GM18499 (cell line): ENCODE measurements around the gene MUCL3.
"Not testable (repeated sequence)": the region's sequence is repeated elsewhere in the genome, so short reads cannot be mapped to it uniquely, and the experiment has no call there.

ENCODE experiments used
- ATAC-seq: cut with Tn5 transposase; IDR thresholded peaks from one replicate; pipeline ENCODE4 v1.9.1; 2021; ENCODE audit warnings: moderate number of reproducible peaks; ENCODE audit not compliant: insufficient read depth, unreplicated experiment

Gene MUCL3

DNA sequence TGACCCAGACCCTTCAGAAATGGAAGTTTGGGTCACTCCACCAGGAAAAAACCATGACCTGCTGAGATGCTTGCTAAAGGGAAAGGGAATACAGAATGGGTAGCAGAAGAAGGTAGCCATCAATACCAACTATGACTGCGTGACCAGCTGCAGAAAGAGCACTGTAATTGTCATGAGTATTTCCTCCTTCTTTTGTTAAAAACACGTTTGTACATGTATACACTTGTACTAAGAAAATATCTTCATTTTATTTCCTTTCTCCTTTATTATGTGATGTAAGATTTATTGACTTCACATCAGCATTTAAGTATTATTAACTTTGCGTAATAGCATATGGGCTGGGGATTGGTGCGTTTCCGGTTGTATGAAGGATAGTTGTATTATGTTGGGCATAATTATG, 30.2 kb downstream of the MUCL3 start:
- ATAC-seq, result no peak

GRCh38 chr6:30972816-30973215, 32.0 kb downstream of the MUCL3 start:
- no peak for ATAC-seq

DNA sequence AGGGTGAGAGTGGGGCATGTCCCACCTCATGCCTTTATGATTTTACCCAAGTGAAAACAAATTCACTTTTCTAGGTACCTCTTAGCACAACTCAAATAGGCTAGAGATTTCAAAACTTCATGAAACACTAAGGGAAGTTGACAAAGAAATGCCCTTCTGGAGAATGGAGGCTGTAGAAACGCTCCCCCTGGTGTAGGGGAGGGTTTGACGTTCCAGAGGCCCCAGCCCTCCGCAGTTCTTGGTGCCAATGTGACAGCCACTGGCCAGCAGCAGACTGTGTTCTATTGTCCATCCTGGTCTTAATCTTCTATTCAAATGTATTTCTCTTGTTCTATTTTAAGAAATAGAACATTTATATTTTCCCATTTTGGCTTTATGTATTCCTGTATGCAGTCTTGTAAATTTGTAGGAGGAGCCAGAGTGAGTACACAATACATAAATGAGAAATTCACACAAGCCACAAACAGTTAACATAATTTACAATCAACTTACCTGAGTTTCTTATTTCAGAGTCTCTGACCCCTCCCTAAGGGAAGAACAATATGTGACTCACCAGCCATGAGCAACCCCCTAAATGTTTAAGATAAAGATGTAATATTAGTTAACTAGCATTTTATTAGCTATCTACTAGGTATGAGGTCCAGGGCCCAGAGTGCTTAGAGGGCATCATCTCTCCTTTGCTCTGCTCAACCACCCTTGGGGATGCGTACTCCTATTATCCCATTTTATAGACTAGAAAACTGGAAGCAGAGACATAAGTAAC, 33.9 kb downstream of the MUCL3 start:
- ATAC-seq, result no peak

GRCh38 chr6:30979141-30979540, 38.4 kb downstream of the MUCL3 start:
- no peak for ATAC-seq

DNA sequence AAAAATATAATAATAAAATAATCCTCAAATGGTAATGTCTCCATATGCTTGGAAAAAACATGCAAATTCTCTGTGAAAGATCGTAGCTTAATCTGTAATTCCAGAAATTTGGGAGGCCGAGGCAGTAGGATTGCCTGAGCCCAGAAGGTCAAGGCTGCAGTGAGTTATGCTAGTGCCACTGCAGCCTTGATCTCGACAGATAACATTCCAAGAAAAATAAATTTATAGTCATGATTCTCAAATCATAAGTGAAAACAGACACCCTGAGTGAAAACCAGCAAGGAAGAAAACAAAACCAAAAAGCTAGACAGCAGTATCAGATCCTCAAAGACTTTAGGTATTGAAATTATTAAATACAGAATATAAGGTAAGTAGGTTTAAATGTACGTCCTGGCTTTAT, 38.9 kb downstream of the MUCL3 start:
- no peak for ATAC-seq

- no peak for ATAC-seq
These were observed 41.4 kb downstream of the MUCL3 start for GRCh38 chr6:30981942-30982772.

GRCh38 chr6:30983439-30983838, 42.7 kb downstream of the MUCL3 start, which contains the start of gene MUC21:
MUC21 (plus strand) TSS chr6:30983718; CDS start chr6:30983959, 241 bp downstream.
- ATAC-seq, result no peak

GRCh38 chr6:30985490-30985889, 44.7 kb downstream of the MUCL3 start:
- ATAC-seq, result no peak

GRCh38 chr6:30987304-30987703, 46.5 kb downstream of the MUCL3 start:
- no peak for ATAC-seq

GRCh38 chr6:30988209-30988825, 47.5 kb downstream of the MUCL3 start:
- ATAC-seq, result no peak

GRCh38 chr6:30990422-30991086, 49.8 kb downstream of the MUCL3 start:
- ATAC-seq, result no peak

DNA sequence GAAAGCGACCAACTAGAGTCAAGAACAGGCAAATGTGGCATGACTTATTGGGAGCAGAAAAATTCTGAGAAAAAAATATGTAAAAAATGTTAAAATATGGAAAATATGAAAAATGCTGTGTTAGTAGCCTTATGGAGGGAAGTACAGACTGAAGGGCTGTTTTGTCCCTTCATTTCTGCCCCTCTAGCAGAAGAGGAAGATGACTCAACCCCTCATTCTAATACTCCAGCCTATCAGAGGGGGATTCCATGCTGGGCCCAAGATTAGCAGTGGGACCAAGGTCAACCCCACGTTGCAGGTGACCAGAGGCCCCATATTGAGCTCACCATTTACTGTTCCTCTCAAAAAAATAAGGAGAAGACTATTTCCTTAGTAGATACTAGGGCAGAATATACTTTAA, 51.1 kb downstream of the MUCL3 start:
- no peak for ATAC-seq

DNA sequence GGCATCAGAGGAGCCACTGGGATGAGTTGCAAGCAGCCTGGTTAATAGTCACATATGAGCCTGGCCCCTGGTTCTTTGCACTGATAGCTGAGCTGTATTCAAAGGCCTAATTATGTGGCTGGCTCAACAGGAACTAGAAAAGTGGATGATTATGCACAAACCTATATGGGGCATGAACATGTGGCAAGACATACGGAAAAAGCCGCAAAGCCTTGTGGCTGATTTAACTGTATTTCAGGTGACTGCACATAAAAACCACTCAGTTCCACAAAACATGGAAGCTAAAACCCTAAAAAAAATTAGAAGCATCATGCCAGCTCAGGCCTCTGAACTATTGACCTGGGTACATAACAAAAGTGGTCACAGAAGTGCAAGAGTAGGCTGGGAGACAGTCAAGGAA, 56.5 kb downstream of the MUCL3 start:
- no peak for ATAC-seq

- no peak for ATAC-seq
These were observed 58.0 kb downstream of the MUCL3 start for GRCh38 chr6:30998785-30999184.

DNA sequence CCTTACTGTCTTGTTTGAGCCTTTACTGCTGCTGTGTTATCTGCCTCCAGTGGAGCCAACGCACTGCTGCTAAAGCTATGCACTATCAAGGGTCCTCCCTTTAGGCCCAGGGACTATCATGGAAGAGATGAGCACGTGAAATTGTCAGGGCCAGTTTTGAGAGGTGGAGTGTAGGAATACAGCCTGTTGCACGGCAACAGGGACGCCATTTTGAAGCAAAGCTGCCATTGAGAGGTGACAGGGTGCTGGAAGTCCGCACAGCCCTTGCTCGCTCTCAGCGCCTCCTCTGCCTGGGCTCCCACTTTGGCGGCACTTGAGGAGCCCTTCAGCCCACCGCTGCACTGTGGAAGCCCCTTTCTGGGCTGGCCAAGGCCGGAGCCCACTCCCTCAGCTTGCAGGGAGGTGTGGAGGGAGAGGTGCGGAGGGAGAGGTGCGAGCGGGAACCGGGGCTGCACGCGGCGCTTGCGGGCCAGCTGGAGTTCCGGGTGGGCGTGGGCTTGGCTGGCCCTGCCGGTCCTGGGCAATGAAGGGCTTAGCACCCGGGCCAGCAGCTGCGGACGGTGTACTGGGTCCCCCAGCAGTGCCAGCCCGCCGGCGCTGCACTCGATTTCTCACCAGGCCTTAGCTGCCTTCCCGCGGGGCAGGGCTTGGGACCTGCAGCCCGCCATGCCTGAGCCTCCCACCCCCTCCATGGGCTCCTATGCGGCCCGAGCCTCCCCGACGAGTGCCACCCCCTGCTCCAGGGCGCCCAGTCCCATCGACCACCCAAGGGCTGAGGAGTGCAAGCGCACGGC, 59.5 kb downstream of the MUCL3 start:
- ATAC-seq, result not testable (repeated sequence)

DNA sequence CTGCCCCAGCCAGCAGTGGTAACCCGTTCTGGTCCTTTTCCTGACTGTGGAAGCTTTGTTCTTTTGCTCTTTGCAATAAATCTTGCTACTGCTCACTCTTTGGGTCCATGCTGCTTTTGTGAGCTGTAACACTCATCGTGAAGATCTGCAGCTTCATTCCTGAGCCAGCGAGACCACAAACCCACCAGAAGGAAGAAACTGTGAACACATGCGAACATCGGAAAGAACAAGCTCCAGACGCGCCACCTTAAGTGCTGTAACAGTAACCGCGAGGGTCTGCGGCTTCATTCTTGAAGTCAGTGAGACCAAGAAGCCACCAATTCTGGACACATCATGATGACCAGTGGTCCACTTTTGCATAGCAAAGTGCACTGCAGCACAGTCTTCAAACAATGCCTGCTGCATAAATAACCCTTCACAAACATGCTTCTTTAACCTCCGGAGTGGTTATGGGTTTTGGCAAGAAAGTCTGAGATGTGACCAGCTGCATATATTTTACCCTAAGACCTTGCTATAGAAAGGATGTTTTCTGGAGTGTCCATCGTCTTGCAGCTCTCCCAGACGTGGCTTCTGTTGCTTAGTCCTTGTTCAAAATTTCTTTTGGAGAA, 60.6 kb downstream of the MUCL3 start:
- ATAC-seq, result no peak

DNA sequence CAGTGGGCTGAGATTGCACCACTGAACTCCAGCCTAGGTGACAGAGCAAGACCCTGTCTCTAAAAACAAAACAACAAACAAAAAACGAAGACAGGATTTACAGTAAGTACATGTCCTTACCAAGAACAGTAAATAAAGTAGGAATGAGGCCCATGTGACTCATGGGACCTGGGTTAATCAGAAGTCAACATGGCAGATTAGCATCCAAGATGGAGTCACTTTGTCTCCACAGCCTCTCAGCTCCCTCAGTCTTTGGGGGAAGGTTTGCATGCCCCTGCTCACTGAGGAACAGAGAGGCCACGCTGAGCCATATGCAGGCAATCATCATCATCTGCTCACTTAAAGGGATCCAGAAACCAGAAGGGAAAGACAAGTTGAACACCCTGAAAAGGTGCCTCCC, 61.7 kb downstream of the MUCL3 start:
- no peak for ATAC-seq
